Adrenal gland (tissue), 12 donors: ENCODE data around the gene STEAP3. TPM values are rescaled to one million over a fixed set of nuclear protein-coding genes. Genes with fewer than 3 reads are reported as not detected.
A peak's percentile ranks its signal among the peaks of the same experiment; 100 is the strongest.

Experiments used
- DNase-seq, 7 donors: peaks; one replicate each; pipeline ENCODE4 v3.0.0-alpha.2; 2019 to 2020
- H3K27ac ChIP-seq, 5 donors: fragments of 200-600 bp; sonication (generic) in 4 of 5; 1 replicate in 3 of 5; 2 replicates in 2 of 5; pipeline versions ENCODE4 v1.5.1 to v1.8.0; 2016 to 2020; ENCODE audit warnings: mild to moderate bottlenecking in 1 of 5
- H3K27me3 ChIP-seq: fragments of 200-600 bp; 2 replicates; pipeline ENCODE4 v1.8.0; 2021
- H3K36me3 ChIP-seq, 2 donors: fragments of 200-600 bp; replicated peaks in 1 of 2; 1 replicate in 1 of 2; 2 replicates in 1 of 2; pipeline versions ENCODE4 v1.5.1 to v1.8.0; 2018 to 2022
- H3K4me1 ChIP-seq, 2 donors: fragments of 200-600 bp; replicated peaks in 1 of 2; 1 replicate in 1 of 2; 2 replicates in 1 of 2; pipeline versions ENCODE4 v1.5.1 to v1.8.0; 2018 to 2021
- H3K4me3 ChIP-seq, 4 donors: fragments of 200-600 bp; sonication (generic) in 3 of 4; one replicate each; pipeline ENCODE4 v1.5.1; 2016 to 2018
- H3K9me3 ChIP-seq, 3 donors: fragments of 200-600 bp; sonication (generic) in 1 of 3; replicated peaks in 1 of 3; 1 replicate in 2 of 3; 2 replicates in 1 of 3; pipeline versions ENCODE4 v1.5.1 to v1.8.0; 2016 to 2021
- CTCF ChIP-seq, 6 experiments: fragments of 450-650 bp in 4 of 6; fragments of 200-600 bp in 2 of 6; sonication (generic) in 1 of 6; IDR thresholded peaks; 1 replicate in 5 of 6; 2 replicates in 1 of 6; pipeline versions ENCODE4 v1.5.1 to v1.8.0; 2016 to 2021; ENCODE audit warnings: antibody characterized with exemption in 6 of 6, mild to moderate bottlenecking in 2 of 6, moderate library complexity in 1 of 6
- POLR2A ChIP-seq, 2 donors: fragments of 450-650 bp; IDR thresholded peaks; one replicate each; pipeline ENCODE4 v1.6.1; 2017; ENCODE audit warnings: antibody characterized with exemption in 2 of 2, mild to moderate bottlenecking in 2 of 2, moderate library complexity in 1 of 2
- WGBS, 4 donors: extraction: QIAGEN DNeasy Blood & Tissue Kit in 2 of 4; methylation state at CpG; one replicate each; pipeline versions ENCODE4 v1.1.5 to v1.1.7; 2013 to 2017; 5-methylcytosine and 5-hydroxymethylcytosine counted together
- intact Hi-C, 2 donors: fragments of 100-400 bp; cut with DNase I; formaldehyde crosslinking; loops; one replicate each; pipeline versions ENCODE4 v1.14.1 to v1.15.0; 2022 to 2023
- polyA plus RNA-seq, 3 donors: library from polyadenylated mRNA; stranded (reverse); fragments of 200-250 nt in 2 of 3; fragments of 350-450 nt in 1 of 3; fragmentation: Illumina TruSeq in 1 of 3; extraction: RNeasy Lipid Tissue Mini Kit (QIAGEN cat#74804) in 1 of 3; gene quantifications; one replicate each; pipeline ENCODE4 v1.2.3, GENCODE V29; 2013 to 2014
- total RNA-seq, 9 donors: library from RNA; depleted of rRNA in 4 of 9; stranded (reverse); fragments of >200 nt in 4 of 9; fragments of 120-200 nt in 1 of 9; fragmentation: NEBNext Ultra II Directional in 1 of 9; extraction: Animal tissue kit (Norgen Biotek cat#: 25700) in 1 of 9; gene quantifications; one replicate each; pipeline versions ENCODE4 v1.1.0 to v1.2.4, GENCODE V29; 2013 to 2023
- donor health status: healthy with polysubstance abuse.
- donor health status: Bipolar disorder and iron deficiency.
- donor health status: DM: yes; HTN: yes; CAD: no.
- donor health status: DM: no; HTN: no; CAD: no.
- donor health status: DM: no; HTN: no; CAD: no.
- donor health status: DM: yes; HTN: yes; CAD: no.

Gene STEAP3
- total and polyA plus RNA-seq, 12 donors: 1.3 to 48.2 (median 6.9) TPM

GRCh38 chr2:119308793-119309330 is 85.2 kb downstream of the STEAP3 start:
- Histone ChIP-seq H3K27me3 (no peaks in the 10 kb centered on the region), H3K9me3 (no peaks in the 10 kb centered on the region), H3K4me3 (no peak overlapping the region), H3K27ac (no peak overlapping the region), H3K4me1 (no peaks in the 10 kb centered on the region), H3K36me3 (no peaks in the 10 kb centered on the region)
- TF ChIP-seq CTCF (IDR thresholded peaks at IDR 0.05): no peak
- TF ChIP-seq POLR2A (IDR thresholded peaks at IDR 0.05): no peak
- DNase-seq: peak in 1 of 7 donors; percentile 72
- 52 to 62% (median 59%) methylated on average over 4 of the region's 4 CpGs for WGBS, 4 donors
- intact Hi-C loops: no loop called here

- H3K27me3 ChIP-seq: no peaks in the 10 kb centered on the region
- H3K9me3 ChIP-seq: no peaks in the 10 kb centered on the region
- intact Hi-C loops: no loop called here
- no peaks in the 10 kb centered on the region for H3K4me1 ChIP-seq
- no peaks in the 10 kb centered on the region for H3K36me3 ChIP-seq
- TF ChIP-seq POLR2A (IDR thresholded peaks at IDR 0.05) (no peak), CTCF (IDR thresholded peaks at IDR 0.05) (no peak)
- H3K4me3 ChIP-seq: no peak overlapping the region
- WGBS, 4 donors: 84 to 92% (median 89%) methylated on average over 5 of the region's 5 CpGs
- no peak overlapping the region for H3K27ac ChIP-seq
- no peak for DNase-seq
Measured at GRCh38 chr2:119311371-119311770, 87.7 kb downstream of the STEAP3 start.

GRCh38 chr2:119311831-119312230 is 88.2 kb downstream of the STEAP3 start:
- 89 to 92% (median 91%) methylated on average over 9 of the region's 9 CpGs for WGBS, 4 donors
- no peaks in the 10 kb centered on the region for H3K27me3 ChIP-seq
- no peak for DNase-seq
- TF ChIP-seq POLR2A (IDR thresholded peaks at IDR 0.05) (no peak), CTCF (IDR thresholded peaks at IDR 0.05) (no peak)
- H3K4me1 ChIP-seq: no peaks in the 10 kb centered on the region
- no peak overlapping the region for H3K27ac ChIP-seq
- no peak overlapping the region for H3K4me3 ChIP-seq
- no peaks in the 10 kb centered on the region for H3K9me3 ChIP-seq
- intact Hi-C loops: no loop called here
- no peaks in the 10 kb centered on the region for H3K36me3 ChIP-seq

Other genes starting within 250 kb of the STEAP3 start
- not detected for gene C1QL2, start 65.1 kb upstream of the STEAP3 start, total RNA-seq
- not detected for gene C1QL2, start 65.1 kb upstream of the STEAP3 start, polyA plus RNA-seq
- 10 to 100 TPM in 7 of 9 donors, 1 to 10 TPM in 2; 2.2 to 22.8 (median 16.8) TPM for gene C2orf76, start 143.0 kb downstream of the STEAP3 start, total RNA-seq
- 10 to 100 TPM; 13.0 to 47.4 (median 25.5) TPM for gene C2orf76, start 143.0 kb downstream of the STEAP3 start, polyA plus RNA-seq
- 100 to 1,000 TPM in 3 of 9 donors, 10 to 100 TPM in 6; 32.3 to 130 (median 91.8) TPM for gene DBI, start 143.1 kb downstream of the STEAP3 start, total RNA-seq
- gene DBI, start 143.1 kb downstream of the STEAP3 start, polyA plus RNA-seq: 100 to 1,000 TPM; 239 to 367 (median 242) TPM
- 10 to 100 TPM in 8 of 9 donors, 1 to 10 TPM in 1; 5.5 to 31.8 (median 18.4) TPM for gene TMEM37, start 208.0 kb downstream of the STEAP3 start, total RNA-seq
- gene TMEM37, start 208.0 kb downstream of the STEAP3 start, polyA plus RNA-seq: 1 to 10 TPM; 6.9 to 8.5 (median 7.2) TPM